HG02943 (cell line): ENCODE measurements around the gene SYNDIG1.

ENCODE experiments used
- ATAC-seq: cut with Tn5 transposase; IDR thresholded peaks from one replicate; pipeline ENCODE4 v1.9.1; 2021; ENCODE audit warnings: mild to moderate bottlenecking, low read depth, moderate library complexity; ENCODE audit not compliant: unreplicated experiment

Gene SYNDIG1

GRCh38 chr20:24668384-24668702, 198.9 kb downstream of the SYNDIG1 start:
- ATAC-seq: no peak

- ATAC-seq: no peak
These were observed 199.4 kb downstream of the SYNDIG1 start for GRCh38 chr20:24668791-24669190.

DNA sequence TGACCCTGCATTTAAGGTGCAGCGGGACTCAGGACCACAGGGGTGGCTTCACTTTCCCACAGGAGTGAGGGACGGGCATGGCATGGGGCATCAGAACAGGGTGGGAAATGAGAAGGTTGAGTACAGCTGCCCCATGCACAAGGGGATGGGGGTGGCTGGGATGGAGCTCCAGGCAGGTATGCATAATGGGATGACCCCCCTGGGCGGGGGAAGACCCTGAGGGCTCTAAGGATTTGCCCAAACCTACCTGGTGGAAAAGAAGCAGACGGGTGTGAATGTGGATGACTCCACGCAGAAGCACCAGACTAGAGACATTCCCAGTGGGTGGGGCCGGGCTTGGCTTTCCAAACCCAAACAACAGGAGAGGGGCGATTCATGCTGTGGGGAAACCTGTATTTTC, 200.3 kb downstream of the SYNDIG1 start:
- ATAC-seq: no peak

DNA sequence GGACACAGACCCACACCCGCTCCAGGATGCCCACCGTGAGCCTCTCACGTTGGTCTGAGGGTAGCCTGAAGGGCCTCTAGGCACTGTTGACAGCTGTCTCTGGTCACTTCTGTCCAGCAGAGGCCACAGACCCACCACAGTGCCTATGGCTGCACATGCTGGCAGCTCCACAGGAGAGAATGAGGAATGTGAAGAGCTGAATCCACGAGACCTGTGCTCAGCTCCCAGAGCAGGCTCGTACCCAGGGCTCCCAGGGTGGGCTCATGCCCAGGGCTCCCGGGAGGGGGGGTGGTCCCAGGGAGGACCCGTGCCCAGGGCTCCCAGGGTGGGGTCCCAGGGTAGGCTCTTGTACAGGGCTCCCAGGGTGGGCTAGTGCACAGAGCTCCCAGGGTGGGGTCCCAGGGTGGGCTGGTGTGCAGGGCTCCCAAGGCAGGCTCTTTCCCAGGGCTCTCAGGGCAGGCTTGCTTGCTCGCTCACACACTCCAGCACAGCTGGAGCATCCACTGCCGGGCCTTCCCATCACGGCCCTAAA, 201.0 kb downstream of the SYNDIG1 start:
- no peak for ATAC-seq

DNA sequence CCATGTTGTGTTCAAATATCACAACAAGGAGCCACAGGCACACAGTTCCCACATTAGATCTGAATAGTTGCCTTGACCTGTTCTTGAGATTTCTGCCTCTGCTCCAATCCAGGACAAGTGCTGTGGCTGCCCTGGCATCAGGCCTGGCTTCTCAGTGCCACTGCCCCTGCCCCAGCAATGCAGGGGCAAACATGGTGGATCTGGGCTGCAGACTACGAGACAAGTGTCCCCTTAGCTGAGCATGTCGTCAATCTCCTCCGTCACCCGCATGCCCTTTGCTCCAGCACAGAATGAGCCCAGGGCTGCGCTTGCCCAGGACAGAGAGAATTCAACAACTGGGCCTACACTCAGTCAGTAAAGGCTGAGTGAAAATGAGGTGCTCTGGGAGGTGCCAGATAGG, 201.6 kb downstream of the SYNDIG1 start:
- ATAC-seq: no peak

GRCh38 chr20:24672181-24672880, 202.9 kb downstream of the SYNDIG1 start:
- ATAC-seq: no peak

DNA sequence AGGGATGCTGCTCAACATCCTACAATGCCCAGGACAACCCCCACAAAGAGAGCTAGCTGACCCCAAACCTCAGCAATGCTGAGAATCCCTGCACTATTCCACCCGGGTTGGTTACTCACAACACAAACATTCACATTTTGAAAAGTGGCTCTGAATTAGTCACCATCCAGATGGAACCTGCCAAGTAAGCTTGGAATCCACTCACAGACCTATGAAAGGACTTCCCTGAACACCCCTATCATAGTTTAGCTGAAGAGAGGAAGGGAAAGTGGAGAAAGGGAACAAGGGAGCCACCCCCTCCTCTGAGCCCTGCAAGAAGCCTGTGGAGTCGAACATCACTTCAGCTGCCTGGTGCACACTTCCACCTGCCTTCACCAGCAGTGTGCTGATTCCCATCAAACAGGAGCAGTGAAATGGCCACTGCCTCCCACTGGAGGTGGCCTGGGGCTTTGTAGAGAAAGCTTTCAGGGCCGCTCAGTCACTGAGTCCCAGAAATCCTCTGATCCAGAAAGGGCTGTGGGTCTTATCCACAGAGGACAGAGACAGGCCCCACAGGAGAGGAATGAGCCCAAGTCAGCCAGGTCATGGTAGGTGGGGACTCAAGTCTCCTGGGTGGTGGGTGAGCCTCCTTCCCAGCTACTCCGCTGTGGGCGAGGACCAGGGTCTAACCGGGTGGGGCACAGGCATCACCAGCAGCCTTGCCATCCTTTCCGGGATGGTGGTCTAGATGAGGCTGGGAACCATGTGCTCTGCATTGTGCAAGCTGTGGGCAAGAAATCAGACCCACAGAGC, 203.7 kb downstream of the SYNDIG1 start:
- no peak for ATAC-seq

- no peak for ATAC-seq
These were observed 204.5 kb downstream of the SYNDIG1 start for GRCh38 chr20:24673678-24674570.

DNA sequence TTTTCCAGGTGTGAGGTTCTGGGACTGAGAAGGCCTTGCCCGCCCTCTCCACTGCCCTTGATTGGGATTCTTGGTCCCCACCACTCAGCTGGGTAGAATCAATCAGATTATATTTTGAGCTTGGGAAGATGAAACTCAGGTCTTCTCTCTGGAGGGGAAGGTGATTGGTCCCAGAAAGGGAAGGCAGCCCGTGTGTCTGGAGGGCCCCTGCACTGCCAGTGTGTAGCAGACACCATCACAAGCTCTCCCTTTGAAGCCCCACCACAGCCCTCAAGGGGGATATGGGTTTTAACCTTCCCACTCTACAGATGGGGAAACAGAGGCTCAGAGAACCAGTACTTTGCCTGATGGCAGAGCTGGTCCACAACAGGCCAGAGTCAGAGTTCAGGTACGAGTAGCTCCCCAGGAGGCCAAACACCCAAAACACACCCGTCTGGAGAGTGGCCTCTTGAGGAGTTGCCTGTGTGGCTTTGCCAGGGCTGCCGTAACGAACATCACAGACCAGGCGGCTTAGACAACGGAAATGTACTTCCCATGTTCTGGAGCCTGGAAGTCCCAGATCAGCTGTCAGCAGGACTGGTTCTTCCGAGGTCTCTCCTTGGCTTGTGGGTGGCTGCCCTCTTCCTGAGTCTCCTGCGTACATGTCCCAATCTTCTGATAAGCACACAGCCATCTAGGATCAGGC, 205.6 kb downstream of the SYNDIG1 start:
- no peak for ATAC-seq

GRCh38 chr20:24675651-24676352, 206.4 kb downstream of the SYNDIG1 start:
- no peak for ATAC-seq

- ATAC-seq: no peak
These were observed 207.0 kb downstream of the SYNDIG1 start for GRCh38 chr20:24676353-24676977.

DNA sequence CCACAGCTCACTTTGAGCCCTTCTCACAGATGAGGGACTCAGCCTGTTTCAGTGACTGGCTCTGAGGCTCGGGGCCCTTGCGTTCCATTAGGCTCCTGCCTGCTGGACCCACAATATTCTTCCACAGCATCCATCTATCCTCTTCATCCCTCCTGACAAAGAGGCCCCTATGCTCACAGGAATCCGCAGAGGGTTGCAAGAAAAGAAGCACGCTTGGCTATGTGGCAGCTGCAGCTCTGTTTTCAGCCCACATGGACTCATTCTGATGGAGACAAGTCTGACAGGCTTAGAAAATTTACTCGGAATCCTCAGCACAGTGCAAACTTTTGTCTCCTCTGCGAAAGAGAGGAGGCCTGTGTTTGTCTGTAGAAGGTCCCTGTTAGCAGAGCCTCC, 207.5 kb downstream of the SYNDIG1 start:
- no peak for ATAC-seq

GRCh38 chr20:24677626-24678315, 208.3 kb downstream of the SYNDIG1 start:
- no peak for ATAC-seq

GRCh38 chr20:24678351-24679106, 209.1 kb downstream of the SYNDIG1 start:
- ATAC-seq: no peak

- no peak for ATAC-seq
These were observed 210.1 kb downstream of the SYNDIG1 start for GRCh38 chr20:24679448-24680047.

DNA sequence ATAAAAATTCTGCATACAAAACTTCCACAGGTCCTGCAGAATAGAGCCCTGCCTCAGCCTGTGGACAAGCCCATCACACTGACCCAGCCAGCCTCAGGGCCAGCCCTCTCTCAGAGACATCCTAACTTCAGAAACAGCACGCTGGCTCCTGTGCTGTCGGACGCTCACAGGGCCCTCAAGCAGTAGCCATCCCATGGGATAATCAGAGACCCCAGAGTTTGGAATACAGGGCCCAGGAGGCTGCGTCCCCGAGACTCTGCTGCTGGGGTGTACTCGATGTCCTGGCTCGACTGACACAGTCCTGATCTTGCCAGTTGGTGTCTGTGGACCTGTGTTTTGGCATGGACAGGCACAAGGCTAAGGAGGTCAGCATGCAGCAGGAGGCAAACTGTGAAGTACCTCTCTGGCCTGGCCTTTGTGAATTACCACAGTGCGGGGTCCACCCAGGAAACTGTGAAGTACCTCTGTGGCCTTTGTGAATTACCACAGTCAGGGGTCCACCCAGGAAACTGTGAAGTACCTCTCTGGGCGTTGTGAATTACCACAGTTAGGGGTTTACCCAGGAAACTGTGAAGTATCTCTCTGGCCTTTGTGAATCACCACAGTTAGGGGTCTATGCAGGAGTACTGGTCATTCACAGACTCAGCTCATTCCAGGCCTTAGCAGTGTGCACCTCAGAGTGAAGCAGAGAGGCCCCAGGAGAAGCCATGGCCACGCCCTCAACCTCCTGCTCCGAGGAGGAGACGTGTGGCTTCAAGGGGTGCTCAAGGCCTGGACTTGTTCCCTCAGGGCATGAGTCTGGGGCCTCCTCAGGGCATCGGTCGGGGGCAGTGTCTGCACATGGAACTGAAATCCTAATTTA, 212.4 kb downstream of the SYNDIG1 start:
- ATAC-seq: no peak

- ATAC-seq: no peak
These were observed 213.1 kb downstream of the SYNDIG1 start for GRCh38 chr20:24682496-24682985.
